K562 (cell line): ENCODE data around the gene GNAI3. TPM values are rescaled to one million over a fixed set of nuclear protein-coding genes. Genes with fewer than 3 reads are reported as not detected.

Experiments
- BCOR ChIP-seq: fragments of 450-650 bp; IDR thresholded peaks from 2 replicates; pipeline ENCODE4 v1.6.1; 2016
- C11orf30 ChIP-seq: fragments of 450-650 bp; IDR thresholded peaks from 2 replicates; pipeline ENCODE4 v1.6.1; 2016; ENCODE audit warnings: low read depth, mild to moderate bottlenecking
- CREB3 ChIP-seq: fragments of 450-650 bp; conservative IDR thresholded peaks from 2 replicates; pipeline ENCODE4 v1.6.1; 2016; ENCODE audit warnings: missing genetic modification characterization, low read depth, mild to moderate bottlenecking, missing compliant biosample characterization, moderate library complexity
- EGR1 ChIP-seq: fragments of 450-650 bp; conservative IDR thresholded peaks from 2 replicates; pipeline ENCODE4 v1.6.1; 2017; ENCODE audit warnings: mild to moderate bottlenecking
- FOXP4 ChIP-seq: sonication (generic); formaldehyde crosslinking; IDR thresholded peaks from 2 replicates; pipeline ENCODE4 v1.8.0; 2022; ENCODE audit warnings: mild to moderate bottlenecking, missing genetic modification reagents, borderline replicate concordance
- GTF2A2 ChIP-seq: IDR thresholded peaks from 2 replicates; pipeline ENCODE4 v1.6.1; 2016; ENCODE audit warnings: mild to moderate bottlenecking, missing genetic modification characterization, missing compliant biosample characterization
- HCFC1 ChIP-seq: IDR thresholded peaks from 2 replicates; pipeline ENCODE4 v1.6.1; 2012; ENCODE audit warnings: low read depth, low read length, improper control_type of control experiment
- HSF4 ChIP-seq: fragments of 250-450 bp; sonication (Bioruptor Pico); IDR thresholded peaks from 2 replicates; pipeline ENCODE4 v2.1.2; 2022; ENCODE audit warnings: mild to moderate bottlenecking, moderate library complexity, borderline replicate concordance
- ID3 ChIP-seq, 2 experiments: fragments of 250-450 bp in 1 of 2; fragments of 450-650 bp in 1 of 2; sonication (Bioruptor Pico) in 1 of 2; IDR thresholded peaks; 2 replicates each; pipeline versions ENCODE4 v1.6.1 to v1.8.0; 2016 to 2021; ENCODE audit warnings: mild to moderate bottlenecking in 2 of 2, moderate library complexity in 2 of 2, missing compliant biosample characterization in 1 of 2, missing genetic modification characterization in 1 of 2
- KDM1A ChIP-seq, 2 experiments: fragments of 450-650 bp; IDR thresholded peaks; 2 replicates each; pipeline ENCODE4 v1.6.1; 2016; ENCODE audit warnings: mild to moderate bottlenecking in 2 of 2
- NONO ChIP-seq, 2 experiments: fragments of 200-400 bp in 1 of 2; fragments of 450-650 bp in 1 of 2; formaldehyde crosslinking in 1 of 2; IDR thresholded peaks; 2 replicates each; pipeline ENCODE4 v1.6.1; 2017; ENCODE audit warnings: low read depth in 2 of 2, mild to moderate bottlenecking in 2 of 2, moderate library complexity in 2 of 2, low read length in 1 of 2
- PHF20 ChIP-seq: fragments of 450-650 bp; IDR thresholded peaks from 2 replicates; pipeline ENCODE4 v1.6.1; 2018; ENCODE audit not compliant: partially characterized antibody
- PRMT5 ChIP-seq: sonication (generic); formaldehyde crosslinking; IDR thresholded peaks from 2 replicates; pipeline ENCODE4 v1.5.0; 2020; ENCODE audit warnings: missing genetic modification reagents
- SRSF9 ChIP-seq: fragments of 200-400 bp; formaldehyde crosslinking; IDR thresholded peaks from 2 replicates; pipeline ENCODE4 v1.6.1; 2017; ENCODE audit warnings: low read depth, low read length, borderline replicate concordance
- TSHZ1 ChIP-seq: fragments of 250-450 bp; sonication (Bioruptor Pico); IDR thresholded peaks from 2 replicates; pipeline ENCODE4 v1.4.0; 2020; ENCODE audit warnings: mild to moderate bottlenecking, moderate library complexity
- XRCC4 ChIP-seq: IDR thresholded peaks from one replicate; pipeline ENCODE4 v1.6.1; 2011; ENCODE audit not compliant: insufficient read depth, insufficient read length; ENCODE audit errors: extremely low read depth
- ZBTB8A ChIP-seq: fragments of 450-650 bp; IDR thresholded peaks from 2 replicates; pipeline ENCODE4 v1.6.1; 2018; ENCODE audit warnings: mild to moderate bottlenecking, moderate library complexity; ENCODE audit not compliant: partially characterized antibody
- ZFP30 ChIP-seq: fragments of 250-450 bp; sonication (Bioruptor Pico); IDR thresholded peaks from 2 replicates; pipeline ENCODE4 v1.8.0; 2022; ENCODE audit warnings: moderate library complexity, mild to moderate bottlenecking, inconsistent platforms, borderline replicate concordance
- ZFPM2 ChIP-seq: fragments of 250-450 bp; sonication (Bioruptor Pico); IDR thresholded peaks from 2 replicates; pipeline ENCODE4 v1.5.1; 2022; ENCODE audit warnings: mild to moderate bottlenecking
- ZNF133 ChIP-seq: fragments of 250-450 bp; sonication (Bioruptor Pico); IDR thresholded peaks from 2 replicates; pipeline ENCODE4 v1.4.0; 2020; ENCODE audit warnings: mild to moderate bottlenecking
- ZNF76 ChIP-seq: fragments of 250-450 bp; sonication (Bioruptor Pico); IDR thresholded peaks from 2 replicates; pipeline ENCODE4 v1.4.0; 2020; ENCODE audit warnings: mild to moderate bottlenecking, moderate library complexity, borderline replicate concordance
- polyA plus RNA-seq, 8 experiments: library from polyadenylated mRNA; depleted of rRNA in 4 of 8; stranded (reverse) in 5 of 8; unstranded in 3 of 8; fragments of >200 nt; fragmentation: Nextera tagmentation in 2 of 8; fragmentation: Illumina TruSeq in 1 of 8; extraction: Ambion mirVana in 2 of 8; extraction: Trizol in 1 of 8; gene quantifications; 2 replicates each; pipeline versions ENCODE4 v1.2.1 to v1.2.3, GENCODE V29; 2011 to 2014; ENCODE audit warnings: inconsistent platforms in 1 of 8, missing spikeins in 1 of 8
- total RNA-seq, 7 experiments: library from RNA; depleted of rRNA in 6 of 7; stranded (reverse); fragments of >200 nt in 6 of 7; fragmentation: Illumina TruSeq in 2 of 7; extraction: Trizol in 2 of 7; gene quantifications; 2 replicates each; pipeline versions ENCODE4 v1.2.1 to v1.2.3, GENCODE V29; 2011 to 2021; ENCODE audit warnings: low replicate concordance in 1 of 7

Gene GNAI3
- total and polyA plus RNA-seq, 9 of the 15 experiments (the other 6 are each of a cell fraction or from before 2014, with no cell fraction given): 6.3 to 13.2 (median 8.9) TPM

- no peak for TF ChIP-seq XRCC4
- TF ChIP-seq GTF2A2 (tag): no peak
- no peak for TF ChIP-seq FOXP4 (CRISPR knock-in tag)
- peak; percentile 75 for TF ChIP-seq PHF20
- TF ChIP-seq SRSF9: no peak
- TF ChIP-seq BCOR: no peak; the same call in 1 of the 2 replicates
- TF ChIP-seq ID3 (CRISPR knock-in tag; IDR thresholded peaks at IDR 0.05): no peak
- TF ChIP-seq ID3 (tag; IDR thresholded peaks at IDR 0.05): peak; percentile 16; the same call in 1 of the 2 replicates
- TF ChIP-seq PRMT5 (CRISPR knock-in tag): no peak
- no peak for TF ChIP-seq EGR1
- TF ChIP-seq KDM1A (IDR thresholded peaks at IDR 0.05): peak; percentile 46 to 63; a peak in 3 of 4 replicates
- no peak for TF ChIP-seq ZNF76
- TF ChIP-seq ZFPM2 (CRISPR knock-in tag): no peak
- no peak for TF ChIP-seq HSF4
- TF ChIP-seq C11orf30: no peak
- no peak for TF ChIP-seq HCFC1
- no peak for TF ChIP-seq NONO (IDR thresholded peaks at IDR 0.05; ENCODE audit: low read depth in 2 of 2, low read length in 1 of 2)
- TF ChIP-seq ZBTB8A: no peak
- 0 out of 2 replicates have a peak, but pooled peaks have one; percentile 17 for TF ChIP-seq CREB3
- TF ChIP-seq ZFP30 (CRISPR knock-in tag): no peak
- no peak for TF ChIP-seq TSHZ1 (CRISPR knock-in tag)
- no peak for TF ChIP-seq ZNF133 (CRISPR knock-in tag)
Observed at GRCh38 chr1:109618661-109619575, 70.5 kb downstream of the GNAI3 start (continued).
